Measurements from ENCODE around the gene APOA5. TPM values are rescaled to one million over a fixed set of nuclear protein-coding genes. Genes with fewer than 3 reads are reported as not detected.

APOA5 gene
- total RNA-seq, 1 experiment from 2014 or later: 0.20 TPM

- TF ChIP-seq ZNF232 (CRISPR knock-in tag; IDR thresholded peaks at IDR 0.05) (no peak), ZNF425 (CRISPR knock-in tag; conservative IDR thresholded peaks at IDR 0.05) (no peak)
Observed at GRCh38 chr11:116788975-116789374, 2.7 kb downstream of the APOA5 start (continued).

GRCh38 chr11:116788534-116788933 is 3.1 kb downstream of the APOA5 start:
- no peak for DNase-seq (ENCODE audit: low spot score)
- ChIA-PET POLR2A (no interaction called here), CTCF (interaction anchor here (0.6 to 8.7 kb wide), 7 partner anchors 45 to 350 kb away, joined by 3 to 358 read pairs (median 5); partner anchors contain the start of genes APOA1 and SIK3)
- Mint-ChIP-seq H3K36me3 (peaks cover 34% of the 10 kb centered on the region), H3K27me3 (ENCODE audit: low read depth) (peaks cover 26% of the 10 kb centered on the region), H3K4me1 (peaks cover 24% of the 10 kb centered on the region), H3K27ac (peak overlapping the region; percentile 61), H3K4me3 (peak overlapping the region; percentile 94), H3K9me3 (no peaks in the 10 kb centered on the region)
- ATAC-seq: no peak
- no peak for TF ChIP-seq NFATC4 (CRISPR knock-in tag; IDR thresholded peaks at IDR 0.05)
- TF ChIP-seq NR3C1 (CRISPR knock-in tag; conservative IDR thresholded peaks at IDR 0.05; ENCODE audit: low read depth): no peak
- no peak for TF ChIP-seq PRRX2 (CRISPR knock-in tag; IDR thresholded peaks at IDR 0.05)
- TF ChIP-seq STAT6 (CRISPR knock-in tag; conservative IDR thresholded peaks at IDR 0.05; ENCODE audit: low read depth): no peak

GRCh38 chr11:116787786-116788486 is 3.7 kb downstream of the APOA5 start, which contains the start of gene ZPR1:
TSS of gene ZPR1 (minus strand) at chr11:116788023. CDS start at chr11:116787990, 33 bp downstream.
- Mint-ChIP-seq H3K27me3 (ENCODE audit: low read depth) (peaks cover 23% of the 10 kb centered on the region), H3K36me3 (peaks cover 40% of the 10 kb centered on the region), H3K4me3 (peak within 1 kb of the TSS; percentile 94), H3K4me1 (peaks cover 22% of the 10 kb centered on the region), H3K27ac (peak within 1 kb of the TSS; percentile 61), H3K9me3 (no peaks in the 10 kb centered on the region)
- DNase-seq (ENCODE audit: low spot score) (peak; percentile 72), ATAC-seq (peak; percentile 66)
- CTCF ChIA-PET: interaction anchor here (0.6 to 8.7 kb wide), 10 partner anchors 44 to 351 kb away, joined by 3 to 358 read pairs (median 4); partner anchors contain the start of genes APOA1 and SIK3
- POLR2A ChIA-PET: no interaction called here
- TF ChIP-seq USF1 (CRISPR knock-in tag; IDR thresholded peaks at IDR 0.05): peak; percentile 14; the same call in 1 of the 2 replicates
- TF ChIP-seq CREM (CRISPR knock-in tag; IDR thresholded peaks at IDR 0.05): peak; percentile 90
- TF ChIP-seq FOXP4 (CRISPR knock-in tag; IDR thresholded peaks at IDR 0.05): peak; percentile 56; the same call in 1 of the 2 replicates
- peak; percentile 43; the same call in 1 of the 2 replicates for TF ChIP-seq ETV6 (CRISPR knock-in tag; IDR thresholded peaks at IDR 0.05)
- no peak for TF ChIP-seq ATF2 (CRISPR knock-in tag; IDR thresholded peaks at IDR 0.05; ENCODE audit: borderline replicate concordance, low read depth)
- no peak for TF ChIP-seq RORB (CRISPR knock-in tag; IDR thresholded peaks at IDR 0.05)
- TF ChIP-seq GABPB1 (CRISPR knock-in tag; IDR thresholded peaks at IDR 0.05): peak; percentile 33; the same call in 1 of the 2 replicates
- TF ChIP-seq MAX (CRISPR knock-in tag; IDR thresholded peaks at IDR 0.05): peak; percentile 70
- no peak for TF ChIP-seq ZNF121 (CRISPR knock-in tag; IDR thresholded peaks at IDR 0.05)
- TF ChIP-seq ARID4B (CRISPR knock-in tag; IDR thresholded peaks at IDR 0.05; ENCODE audit: borderline replicate concordance): 0 out of 2 replicates have a peak, but pooled peaks have one; percentile 60
- TF ChIP-seq SOX15 (CRISPR knock-in tag; IDR thresholded peaks at IDR 0.05): no peak
- TF ChIP-seq SP1 (CRISPR knock-in tag; conservative IDR thresholded peaks at IDR 0.05): peak; percentile 70

All from WTC11 (cell line).